ENCODE data around the gene PRKAG2. TPM values are rescaled to one million over a fixed set of nuclear protein-coding genes. Genes with fewer than 3 reads are reported as not detected.

PRKAG2 gene
- total RNA-seq, 3 donors from 2014 or later: 42.4 to 48.5 (median 46.6) TPM

GRCh38 chr7:151711906-151712809, 164.8 kb downstream of the PRKAG2 start:
- no peak for TF ChIP-seq CTCF (IDR thresholded peaks at IDR 0.05)
- Histone ChIP-seq H3K4me1 (ENCODE audit: low read depth) (peaks cover 3% of the 10 kb centered on the region), H3K9me3 (no peaks in the 10 kb centered on the region), H3K4me3 (no peak overlapping the region), H3K36me3 (ENCODE audit: low read depth) (no peaks in the 10 kb centered on the region)
- DNase-seq (peak in 1 of 3 donors; percentile 49), ATAC-seq (no peak)
- intact Hi-C loops (cut with DNase I, micrococcal nuclease): no loop called here

GRCh38 chr7:151711435-151711872, 165.5 kb downstream of the PRKAG2 start:
- TF ChIP-seq CTCF (IDR thresholded peaks at IDR 0.05): no peak

GRCh38 chr7:151710646-151711434, 166.1 kb downstream of the PRKAG2 start:
- Histone ChIP-seq H3K9me3 (no peaks in the 10 kb centered on the region), H3K4me3 (no peak overlapping the region), H3K4me1 (ENCODE audit: low read depth) (peaks cover 3% of the 10 kb centered on the region), H3K36me3 (ENCODE audit: low read depth) (no peaks in the 10 kb centered on the region)
- ATAC-seq (peak; percentile 47), DNase-seq (no peak)
- intact Hi-C loops (cut with DNase I, micrococcal nuclease): no loop called here
- TF ChIP-seq CTCF (IDR thresholded peaks at IDR 0.05): no peak

More at GRCh38 chr7:151711435-151711872, 165.5 kb downstream of the PRKAG2 start:
- Histone ChIP-seq H3K4me3 (no peak overlapping the region), H3K9me3 (no peaks in the 10 kb centered on the region), H3K36me3 (ENCODE audit: low read depth) (no peaks in the 10 kb centered on the region), H3K4me1 (ENCODE audit: low read depth) (peaks cover 3% of the 10 kb centered on the region)
- no peak for ATAC-seq
- intact Hi-C loops (cut with DNase I, micrococcal nuclease): no loop called here
- DNase-seq: no peak

GRCh38 chr7:151710121-151710640, 166.7 kb downstream of the PRKAG2 start:
- no peak overlapping the region for H3K4me3 ChIP-seq
- H3K36me3 ChIP-seq (ENCODE audit: low read depth): no peaks in the 10 kb centered on the region
- intact Hi-C loops (cut with DNase I, micrococcal nuclease): no loop called here
- H3K4me1 ChIP-seq (ENCODE audit: low read depth): no peaks in the 10 kb centered on the region
- ATAC-seq (no peak), DNase-seq (peak in 1 of 3 donors; percentile 29)
- no peaks in the 10 kb centered on the region for H3K9me3 ChIP-seq
- no peak for TF ChIP-seq CTCF (IDR thresholded peaks at IDR 0.05)

GRCh38 chr7:151709141-151710038, 167.5 kb downstream of the PRKAG2 start:
- no peaks in the 10 kb centered on the region for H3K9me3 ChIP-seq
- no peak overlapping the region for H3K4me3 ChIP-seq
- H3K4me1 ChIP-seq (ENCODE audit: low read depth): no peaks in the 10 kb centered on the region
- no peak for TF ChIP-seq CTCF (IDR thresholded peaks at IDR 0.05)
- H3K36me3 ChIP-seq (ENCODE audit: low read depth): no peaks in the 10 kb centered on the region
- intact Hi-C loops (cut with DNase I, micrococcal nuclease): no loop called here
- ATAC-seq (no peak), DNase-seq (no peak)

Data from mucosa of descending colon (tissue), 3 donors.